Measurements from ENCODE around the gene DUOX2.

- TF ChIP-seq CTCF (conservative IDR thresholded peaks at IDR 0.05; ENCODE audit: low read length) = no peak
- no peak for TF ChIP-seq EZH2phosphoT487 (IDR thresholded peaks at IDR 0.05; ENCODE audit: borderline replicate concordance)
Measured at GRCh38 chr15:45094358-45094730, 19.6 kb downstream of the DUOX2 start.

All from Loucy (cell line).